ENCODE data around the gene NEDD4L. TPM values are rescaled to one million over a fixed set of nuclear protein-coding genes. Genes with fewer than 3 reads are reported as not detected.

Gene NEDD4L
- total and polyA plus RNA-seq, 2 experiments from 2014 or later: 36.2 to 72.3 TPM

DNA sequence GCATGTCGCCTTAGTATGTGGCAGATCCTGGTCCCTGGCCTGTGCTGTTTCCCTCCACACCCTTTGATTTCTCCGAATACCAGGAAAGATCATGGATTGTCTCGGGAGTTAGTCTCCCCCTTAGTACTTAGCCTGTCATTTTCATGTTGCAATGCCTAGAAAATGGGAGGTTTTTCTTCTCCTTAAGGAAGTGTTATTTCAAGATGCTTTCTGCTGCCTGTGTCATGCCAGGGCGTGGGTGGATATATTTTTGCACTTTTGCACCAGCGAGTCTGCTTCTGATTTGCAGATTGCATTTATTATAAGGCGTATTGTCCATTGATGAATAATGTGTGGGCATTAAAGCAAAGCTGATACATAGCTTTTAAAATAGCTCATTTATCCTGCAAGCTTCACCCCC is 223.5 kb downstream of the NEDD4L start (continued):
- TF ChIP-seq, protein P1, sequence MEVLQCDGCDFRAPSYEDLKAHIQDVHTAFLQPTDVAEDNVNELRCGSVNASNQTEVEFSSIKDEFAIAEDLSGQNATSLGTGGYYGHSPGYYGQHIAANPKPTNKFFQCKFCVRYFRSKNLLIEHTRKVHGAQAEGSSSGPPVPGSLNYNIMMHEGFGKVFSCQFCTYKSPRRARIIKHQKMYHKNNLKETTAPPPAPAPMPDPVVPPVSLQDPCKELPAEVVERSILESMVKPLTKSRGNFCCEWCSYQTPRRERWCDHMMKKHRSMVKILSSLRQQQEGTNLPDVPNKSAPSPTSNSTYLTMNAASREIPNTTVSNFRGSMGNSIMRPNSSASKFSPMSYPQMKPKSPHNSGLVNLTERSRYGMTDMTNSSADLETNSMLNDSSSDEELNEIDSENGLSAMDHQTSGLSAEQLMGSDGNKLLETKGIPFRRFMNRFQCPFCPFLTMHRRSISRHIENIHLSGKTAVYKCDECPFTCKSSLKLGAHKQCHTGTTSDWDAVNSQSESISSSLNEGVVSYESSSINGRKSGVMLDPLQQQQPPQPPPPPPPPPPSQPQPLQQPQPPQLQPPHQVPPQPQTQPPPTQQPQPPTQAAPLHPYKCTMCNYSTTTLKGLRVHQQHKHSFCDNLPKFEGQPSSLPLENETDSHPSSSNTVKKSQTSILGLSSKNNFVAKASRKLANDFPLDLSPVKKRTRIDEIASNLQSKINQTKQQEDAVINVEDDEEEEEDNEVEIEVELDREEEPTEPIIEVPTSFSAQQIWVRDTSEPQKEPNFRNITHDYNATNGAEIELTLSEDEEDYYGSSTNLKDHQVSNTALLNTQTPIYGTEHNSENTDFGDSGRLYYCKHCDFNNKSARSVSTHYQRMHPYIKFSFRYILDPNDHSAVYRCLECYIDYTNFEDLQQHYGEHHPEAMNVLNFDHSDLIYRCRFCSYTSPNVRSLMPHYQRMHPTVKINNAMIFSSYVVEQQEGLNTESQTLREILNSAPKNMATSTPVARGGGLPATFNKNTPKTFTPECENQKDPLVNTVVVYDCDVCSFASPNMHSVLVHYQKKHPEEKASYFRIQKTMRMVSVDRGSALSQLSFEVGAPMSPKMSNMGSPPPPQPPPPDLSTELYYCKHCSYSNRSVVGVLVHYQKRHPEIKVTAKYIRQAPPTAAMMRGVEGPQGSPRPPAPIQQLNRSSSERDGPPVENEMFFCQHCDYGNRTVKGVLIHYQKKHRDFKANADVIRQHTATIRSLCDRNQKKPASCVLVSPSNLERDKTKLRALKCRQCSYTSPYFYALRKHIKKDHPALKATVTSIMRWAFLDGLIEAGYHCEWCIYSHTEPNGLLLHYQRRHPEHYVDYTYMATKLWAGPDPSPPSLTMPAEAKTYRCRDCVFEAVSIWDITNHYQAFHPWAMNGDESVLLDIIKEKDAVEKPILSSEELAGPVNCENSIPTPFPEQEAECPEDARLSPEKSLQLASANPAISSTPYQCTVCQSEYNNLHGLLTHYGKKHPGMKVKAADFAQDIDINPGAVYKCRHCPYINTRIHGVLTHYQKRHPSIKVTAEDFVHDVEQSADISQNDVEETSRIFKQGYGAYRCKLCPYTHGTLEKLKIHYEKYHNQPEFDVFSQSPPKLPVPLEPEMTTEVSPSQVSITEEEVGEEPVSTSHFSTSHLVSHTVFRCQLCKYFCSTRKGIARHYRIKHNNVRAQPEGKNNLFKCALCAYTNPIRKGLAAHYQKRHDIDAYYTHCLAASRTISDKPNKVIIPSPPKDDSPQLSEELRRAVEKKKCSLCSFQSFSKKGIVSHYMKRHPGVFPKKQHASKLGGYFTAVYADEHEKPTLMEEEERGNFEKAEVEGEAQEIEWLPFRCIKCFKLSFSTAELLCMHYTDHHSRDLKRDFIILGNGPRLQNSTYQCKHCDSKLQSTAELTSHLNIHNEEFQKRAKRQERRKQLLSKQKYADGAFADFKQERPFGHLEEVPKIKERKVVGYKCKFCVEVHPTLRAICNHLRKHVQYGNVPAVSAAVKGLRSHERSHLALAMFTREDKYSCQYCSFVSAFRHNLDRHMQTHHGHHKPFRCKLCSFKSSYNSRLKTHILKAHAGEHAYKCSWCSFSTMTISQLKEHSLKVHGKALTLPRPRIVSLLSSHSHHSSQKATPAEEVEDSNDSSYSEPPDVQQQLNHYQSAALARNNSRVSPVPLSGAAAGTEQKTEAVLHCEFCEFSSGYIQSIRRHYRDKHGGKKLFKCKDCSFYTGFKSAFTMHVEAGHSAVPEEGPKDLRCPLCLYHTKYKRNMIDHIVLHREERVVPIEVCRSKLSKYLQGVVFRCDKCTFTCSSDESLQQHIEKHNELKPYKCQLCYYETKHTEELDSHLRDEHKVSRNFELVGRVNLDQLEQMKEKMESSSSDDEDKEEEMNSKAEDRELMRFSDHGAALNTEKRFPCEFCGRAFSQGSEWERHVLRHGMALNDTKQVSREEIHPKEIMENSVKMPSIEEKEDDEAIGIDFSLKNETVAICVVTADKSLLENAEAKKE (CRISPR knock-in tag; IDR thresholded peaks at IDR 0.05): no peak
- TF ChIP-seq POLR2AphosphoS5 (IDR thresholded peaks at IDR 0.05; ENCODE audit: low read depth): no peak
- no peak for TF ChIP-seq ZNF114 (CRISPR knock-in tag; IDR thresholded peaks at IDR 0.05)
- TF ChIP-seq JUNB (IDR thresholded peaks at IDR 0.05; ENCODE audit: unreplicated experiment): no peak
- no peak for TF ChIP-seq CREB1 (CRISPR knock-in tag; IDR thresholded peaks at IDR 0.05; ENCODE audit: low read depth)
- TF ChIP-seq, protein P2, sequence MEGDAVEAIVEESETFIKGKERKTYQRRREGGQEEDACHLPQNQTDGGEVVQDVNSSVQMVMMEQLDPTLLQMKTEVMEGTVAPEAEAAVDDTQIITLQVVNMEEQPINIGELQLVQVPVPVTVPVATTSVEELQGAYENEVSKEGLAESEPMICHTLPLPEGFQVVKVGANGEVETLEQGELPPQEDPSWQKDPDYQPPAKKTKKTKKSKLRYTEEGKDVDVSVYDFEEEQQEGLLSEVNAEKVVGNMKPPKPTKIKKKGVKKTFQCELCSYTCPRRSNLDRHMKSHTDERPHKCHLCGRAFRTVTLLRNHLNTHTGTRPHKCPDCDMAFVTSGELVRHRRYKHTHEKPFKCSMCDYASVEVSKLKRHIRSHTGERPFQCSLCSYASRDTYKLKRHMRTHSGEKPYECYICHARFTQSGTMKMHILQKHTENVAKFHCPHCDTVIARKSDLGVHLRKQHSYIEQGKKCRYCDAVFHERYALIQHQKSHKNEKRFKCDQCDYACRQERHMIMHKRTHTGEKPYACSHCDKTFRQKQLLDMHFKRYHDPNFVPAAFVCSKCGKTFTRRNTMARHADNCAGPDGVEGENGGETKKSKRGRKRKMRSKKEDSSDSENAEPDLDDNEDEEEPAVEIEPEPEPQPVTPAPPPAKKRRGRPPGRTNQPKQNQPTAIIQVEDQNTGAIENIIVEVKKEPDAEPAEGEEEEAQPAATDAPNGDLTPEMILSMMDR (conservative IDR thresholded peaks at IDR 0.05; ENCODE audit: low read depth in 2 of 2): no peak
- no peak for TF ChIP-seq STAT1 (IDR thresholded peaks at IDR 0.05; ENCODE audit: unreplicated experiment)

DNA sequence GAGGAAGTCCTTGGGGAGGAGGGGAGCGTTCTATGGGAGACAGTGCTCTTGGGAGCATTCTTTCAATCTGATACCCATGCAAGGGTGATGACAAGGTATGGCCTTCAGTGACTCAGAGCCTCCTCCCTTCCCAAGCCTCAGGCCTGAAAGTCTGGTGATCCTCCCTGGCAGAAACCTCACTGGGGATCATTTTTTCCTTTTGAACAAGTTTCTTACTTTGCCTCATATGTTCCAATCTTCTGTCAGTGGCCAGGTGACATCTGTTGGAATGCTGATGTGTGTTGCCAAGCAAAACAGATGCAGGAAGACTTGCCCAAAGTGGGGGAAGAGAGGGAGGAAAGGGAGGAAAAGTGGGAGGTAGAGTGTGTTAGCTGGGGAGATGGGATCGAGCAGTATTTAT is 224.8 kb downstream of the NEDD4L start:
- Mint-ChIP-seq H3K4me1 (peaks cover 51% of the 10 kb centered on the region), H3K9me3 (no peaks in the 10 kb centered on the region), H3K27ac (no peak overlapping the region), H3K36me3 (ENCODE audit: low read depth) (no peaks in the 10 kb centered on the region), H3K4me3 (no peak overlapping the region), H3K27me3 (ENCODE audit: insufficient read depth, low read depth, poor library complexity) (no peaks in the 10 kb centered on the region)
- no peak for DNase-seq (ENCODE audit: low spot score)
- Histone ChIP-seq H3K36me3 (ENCODE audit: insufficient read depth) (no peaks in the 10 kb centered on the region), H3K27me3 (ENCODE audit: insufficient read depth) (no peaks in the 10 kb centered on the region), H3K4me3 (no peak overlapping the region), H4K20me1 (replicated peaks; ENCODE audit: insufficient read depth) (no peaks in the 10 kb centered on the region), H3K9me2 (ENCODE audit: insufficient read depth) (no peaks in the 10 kb centered on the region), H3K4me1 (ENCODE audit: insufficient read depth) (peaks cover 21% of the 10 kb centered on the region), H3K4me2 (no peak overlapping the region), H2AFZ (no peak overlapping the region), H3K27ac (ENCODE audit: low read depth) (no peak overlapping the region), H3K79me2 (replicated peaks; ENCODE audit: insufficient read depth) (peaks cover 60% of the 10 kb centered on the region), H3F3A (replicated peaks; ENCODE audit: low read depth) (no peaks in the 10 kb centered on the region)
- no peak; the same call in 2 of the 3 replicates for ATAC-seq
- TF ChIP-seq CREB1 (CRISPR knock-in tag; IDR thresholded peaks at IDR 0.05; ENCODE audit: low read depth) (no peak), ZNF331 (CRISPR knock-in tag; IDR thresholded peaks at IDR 0.05; ENCODE audit: low read depth) (no peak), ZNF114 (CRISPR knock-in tag; IDR thresholded peaks at IDR 0.05) (no peak), STAT1 (IDR thresholded peaks at IDR 0.05; ENCODE audit: unreplicated experiment) (no peak), JUNB (IDR thresholded peaks at IDR 0.05; ENCODE audit: unreplicated experiment) (no peak)
- TF ChIP-seq, protein P3, sequence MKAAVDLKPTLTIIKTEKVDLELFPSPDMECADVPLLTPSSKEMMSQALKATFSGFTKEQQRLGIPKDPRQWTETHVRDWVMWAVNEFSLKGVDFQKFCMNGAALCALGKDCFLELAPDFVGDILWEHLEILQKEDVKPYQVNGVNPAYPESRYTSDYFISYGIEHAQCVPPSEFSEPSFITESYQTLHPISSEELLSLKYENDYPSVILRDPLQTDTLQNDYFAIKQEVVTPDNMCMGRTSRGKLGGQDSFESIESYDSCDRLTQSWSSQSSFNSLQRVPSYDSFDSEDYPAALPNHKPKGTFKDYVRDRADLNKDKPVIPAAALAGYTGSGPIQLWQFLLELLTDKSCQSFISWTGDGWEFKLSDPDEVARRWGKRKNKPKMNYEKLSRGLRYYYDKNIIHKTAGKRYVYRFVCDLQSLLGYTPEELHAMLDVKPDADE (IDR thresholded peaks at IDR 0.05): no peak
- TF ChIP-seq, protein P4, sequence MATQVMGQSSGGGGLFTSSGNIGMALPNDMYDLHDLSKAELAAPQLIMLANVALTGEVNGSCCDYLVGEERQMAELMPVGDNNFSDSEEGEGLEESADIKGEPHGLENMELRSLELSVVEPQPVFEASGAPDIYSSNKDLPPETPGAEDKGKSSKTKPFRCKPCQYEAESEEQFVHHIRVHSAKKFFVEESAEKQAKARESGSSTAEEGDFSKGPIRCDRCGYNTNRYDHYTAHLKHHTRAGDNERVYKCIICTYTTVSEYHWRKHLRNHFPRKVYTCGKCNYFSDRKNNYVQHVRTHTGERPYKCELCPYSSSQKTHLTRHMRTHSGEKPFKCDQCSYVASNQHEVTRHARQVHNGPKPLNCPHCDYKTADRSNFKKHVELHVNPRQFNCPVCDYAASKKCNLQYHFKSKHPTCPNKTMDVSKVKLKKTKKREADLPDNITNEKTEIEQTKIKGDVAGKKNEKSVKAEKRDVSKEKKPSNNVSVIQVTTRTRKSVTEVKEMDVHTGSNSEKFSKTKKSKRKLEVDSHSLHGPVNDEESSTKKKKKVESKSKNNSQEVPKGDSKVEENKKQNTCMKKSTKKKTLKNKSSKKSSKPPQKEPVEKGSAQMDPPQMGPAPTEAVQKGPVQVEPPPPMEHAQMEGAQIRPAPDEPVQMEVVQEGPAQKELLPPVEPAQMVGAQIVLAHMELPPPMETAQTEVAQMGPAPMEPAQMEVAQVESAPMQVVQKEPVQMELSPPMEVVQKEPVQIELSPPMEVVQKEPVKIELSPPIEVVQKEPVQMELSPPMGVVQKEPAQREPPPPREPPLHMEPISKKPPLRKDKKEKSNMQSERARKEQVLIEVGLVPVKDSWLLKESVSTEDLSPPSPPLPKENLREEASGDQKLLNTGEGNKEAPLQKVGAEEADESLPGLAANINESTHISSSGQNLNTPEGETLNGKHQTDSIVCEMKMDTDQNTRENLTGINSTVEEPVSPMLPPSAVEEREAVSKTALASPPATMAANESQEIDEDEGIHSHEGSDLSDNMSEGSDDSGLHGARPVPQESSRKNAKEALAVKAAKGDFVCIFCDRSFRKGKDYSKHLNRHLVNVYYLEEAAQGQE (IDR thresholded peaks at IDR 0.05; ENCODE audit: unreplicated experiment): no peak
